Progenitor cell of endocrine pancreas (in vitro differentiated cells): ENCODE results near the gene RNF224. TPM values are rescaled to one million over a fixed set of nuclear protein-coding genes. Genes with fewer than 3 reads are reported as not detected.

Experiments used
- DNase-seq: peaks from one replicate; pipeline ENCODE4 v3.0.0; 2021; ENCODE audit warnings: low spot score; ENCODE audit not compliant: unreplicated experiment
- H3K27ac Mint-ChIP-seq: 2 replicates; pipeline ENCODE4 v1.8.0; 2021; ENCODE audit warnings: mild to moderate bottlenecking, moderate library complexity, mixed read lengths
- H3K27me3 Mint-ChIP-seq: 2 replicates; pipeline ENCODE4 v1.8.0; 2021; ENCODE audit warnings: mixed read lengths
- H3K36me3 Mint-ChIP-seq: 2 replicates; pipeline ENCODE4 v1.8.0; 2022; ENCODE audit warnings: mixed read lengths; ENCODE audit not compliant: insufficient read depth
- H3K4me1 Mint-ChIP-seq: 2 replicates; pipeline ENCODE4 v1.8.0; 2021; ENCODE audit warnings: low read depth, mixed read lengths
- H3K4me3 Mint-ChIP-seq: 2 replicates; pipeline ENCODE4 v1.8.0; 2021; ENCODE audit warnings: low read depth, mild to moderate bottlenecking, moderate library complexity, mixed read lengths
- H3K9me3 Mint-ChIP-seq: 2 replicates; pipeline ENCODE4 v1.8.0; 2021; ENCODE audit warnings: low read depth, mixed read lengths
- total RNA-seq: library from RNA; stranded (reverse); gene quantifications from 2 replicates; pipeline ENCODE4 v1.2.1, GENCODE V29; 2021
- TF ChIP-seq, protein P1 (sequence below): fragments of 200-600 bp; sonication (generic); IDR thresholded peaks from one replicate; pipeline ENCODE4 v1.5.0; 2021; ENCODE audit warnings: antibody characterized with exemption, mild to moderate bottlenecking; ENCODE audit not compliant: unreplicated experiment

Gene RNF224
- total RNA-seq, 1 donor from 2014 or later, result 0.53 TPM

DNA sequence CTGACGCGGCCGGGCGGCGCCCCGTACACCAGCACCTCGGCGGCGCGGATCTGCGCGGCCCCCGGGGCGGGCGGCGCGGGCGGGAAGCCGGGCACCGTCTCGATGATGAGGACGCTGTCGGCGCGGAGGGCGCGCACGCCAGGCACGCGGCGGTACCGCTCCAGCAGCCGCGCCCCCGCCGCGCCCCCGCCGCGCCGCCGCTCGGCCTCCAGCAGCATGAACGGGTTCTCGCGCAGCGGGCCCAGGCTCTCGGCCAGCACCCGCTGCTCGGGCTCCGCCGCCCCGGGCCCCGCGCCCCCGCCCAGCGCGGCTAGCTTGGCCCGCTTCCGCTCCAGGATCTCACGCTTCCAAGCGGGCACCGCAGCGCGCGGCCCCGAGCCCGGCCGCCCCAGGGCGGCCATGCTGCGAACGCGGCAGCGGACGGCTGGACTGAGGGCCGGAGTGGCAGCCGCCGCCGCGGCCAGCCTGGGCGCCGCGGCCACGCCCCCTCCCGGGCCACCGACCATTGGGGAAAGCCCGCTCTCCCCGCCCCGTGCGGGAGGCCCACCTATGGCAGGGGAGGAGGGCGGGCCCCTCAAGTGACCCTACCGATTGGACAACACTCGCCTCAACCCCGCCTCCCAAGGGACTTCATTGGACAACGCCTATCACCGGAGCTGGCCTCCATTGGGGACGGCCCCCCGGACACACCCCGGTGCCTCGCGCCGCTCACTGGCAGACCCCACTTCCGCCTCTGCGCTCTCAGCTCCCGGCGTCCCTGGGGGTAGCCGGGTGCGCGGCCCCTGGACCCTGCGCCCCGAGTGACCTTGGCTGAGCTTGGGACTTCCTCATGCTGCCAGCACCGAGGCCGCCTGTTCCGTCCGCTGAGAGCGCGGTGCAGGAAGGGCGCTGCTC is 26.7 kb upstream of the RNF224 start, which contains the start of gene TPRN:
Gene TPRN, minus strand, starts transcription at position 431 of the 894 bp plus-strand sequence. Its CDS starts 30 bp downstream, at position 401.
- peak within 1 kb of the TSS; percentile 82 for H3K4me3 Mint-ChIP-seq
- no peaks in the 10 kb centered on the region for H3K36me3 Mint-ChIP-seq
- TF ChIP-seq, protein P1, sequence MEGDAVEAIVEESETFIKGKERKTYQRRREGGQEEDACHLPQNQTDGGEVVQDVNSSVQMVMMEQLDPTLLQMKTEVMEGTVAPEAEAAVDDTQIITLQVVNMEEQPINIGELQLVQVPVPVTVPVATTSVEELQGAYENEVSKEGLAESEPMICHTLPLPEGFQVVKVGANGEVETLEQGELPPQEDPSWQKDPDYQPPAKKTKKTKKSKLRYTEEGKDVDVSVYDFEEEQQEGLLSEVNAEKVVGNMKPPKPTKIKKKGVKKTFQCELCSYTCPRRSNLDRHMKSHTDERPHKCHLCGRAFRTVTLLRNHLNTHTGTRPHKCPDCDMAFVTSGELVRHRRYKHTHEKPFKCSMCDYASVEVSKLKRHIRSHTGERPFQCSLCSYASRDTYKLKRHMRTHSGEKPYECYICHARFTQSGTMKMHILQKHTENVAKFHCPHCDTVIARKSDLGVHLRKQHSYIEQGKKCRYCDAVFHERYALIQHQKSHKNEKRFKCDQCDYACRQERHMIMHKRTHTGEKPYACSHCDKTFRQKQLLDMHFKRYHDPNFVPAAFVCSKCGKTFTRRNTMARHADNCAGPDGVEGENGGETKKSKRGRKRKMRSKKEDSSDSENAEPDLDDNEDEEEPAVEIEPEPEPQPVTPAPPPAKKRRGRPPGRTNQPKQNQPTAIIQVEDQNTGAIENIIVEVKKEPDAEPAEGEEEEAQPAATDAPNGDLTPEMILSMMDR, result no peak
- peak; percentile 98 for DNase-seq
- peaks cover 26% of the 10 kb centered on the region for H3K4me1 Mint-ChIP-seq
- no peaks in the 10 kb centered on the region for H3K9me3 Mint-ChIP-seq
- H3K27me3 Mint-ChIP-seq, result no peaks in the 10 kb centered on the region
- H3K27ac Mint-ChIP-seq, result peak within 1 kb of the TSS; percentile 85

DNA sequence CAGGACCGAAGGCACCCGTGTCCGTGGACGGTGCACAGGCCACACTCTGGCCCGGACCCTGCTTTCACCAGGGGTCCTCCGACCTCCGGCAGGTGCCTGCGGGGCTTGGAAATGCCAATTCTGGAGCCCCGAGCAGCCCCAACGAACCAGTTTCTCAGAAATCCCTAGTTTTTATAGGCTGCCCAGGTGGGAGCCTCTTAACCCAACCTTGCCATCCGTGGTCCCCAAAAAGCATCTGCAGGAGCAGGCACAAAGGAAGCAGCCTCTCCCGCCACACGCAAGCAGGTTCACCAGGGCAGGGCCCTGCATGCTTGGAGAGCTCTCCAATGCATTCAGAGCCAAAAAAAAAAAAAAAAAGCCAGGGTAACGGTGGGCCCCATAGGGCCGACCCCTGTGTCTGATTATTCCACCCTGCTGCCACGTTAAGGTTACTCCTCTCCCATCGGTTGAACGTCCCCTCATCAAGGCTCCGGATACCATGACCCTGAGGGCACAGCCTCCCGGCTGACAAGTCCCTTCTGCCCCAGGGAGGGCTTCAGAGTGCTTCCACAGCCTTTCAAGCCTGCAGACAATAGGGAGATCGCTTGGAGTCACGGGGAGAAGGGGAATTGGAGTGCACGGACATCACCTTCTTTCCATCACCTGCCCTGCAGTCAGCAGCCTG is 26.0 kb upstream of the RNF224 start:
- no peaks in the 10 kb centered on the region for H3K9me3 Mint-ChIP-seq
- H3K4me3 Mint-ChIP-seq, result peak overlapping the region; percentile 77
- peaks cover 31% of the 10 kb centered on the region for H3K4me1 Mint-ChIP-seq
- TF ChIP-seq, protein P1, result no peak
- no peaks in the 10 kb centered on the region for H3K36me3 Mint-ChIP-seq
- peak overlapping the region; percentile 85 for H3K27ac Mint-ChIP-seq
- H3K27me3 Mint-ChIP-seq, result no peaks in the 10 kb centered on the region
- no peak for DNase-seq

DNA sequence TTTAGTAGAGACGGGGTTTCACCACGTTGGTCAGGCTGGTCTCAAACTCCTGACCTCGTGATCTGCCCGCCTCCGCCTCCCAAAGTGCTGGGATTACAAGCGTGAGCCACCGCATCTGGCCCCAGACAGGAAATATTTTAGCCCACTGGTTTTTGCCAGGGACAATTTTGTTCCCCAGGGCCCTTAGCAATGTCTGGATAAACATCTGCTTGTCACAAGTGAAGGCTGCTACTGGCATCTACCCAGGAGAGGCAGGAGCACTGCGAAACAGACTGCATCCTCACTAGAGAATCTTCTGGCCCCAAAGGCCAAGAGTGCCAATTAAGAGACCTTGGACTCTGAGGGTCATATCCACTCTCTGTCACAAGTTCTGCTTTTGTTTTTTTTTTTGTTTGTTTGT is 24.3 kb upstream of the RNF224 start:
- TF ChIP-seq, protein P1, result no peak
- H3K4me3 Mint-ChIP-seq, result peak overlapping the region; percentile 24
- no peaks in the 10 kb centered on the region for H3K9me3 Mint-ChIP-seq
- H3K4me1 Mint-ChIP-seq, result peaks cover 34% of the 10 kb centered on the region
- no peaks in the 10 kb centered on the region for H3K27me3 Mint-ChIP-seq
- no peak for DNase-seq
- H3K27ac Mint-ChIP-seq, result peak overlapping the region; percentile 90
- H3K36me3 Mint-ChIP-seq, result peaks cover 3% of the 10 kb centered on the region

GRCh38 chr9:137204731-137205125 is 22.6 kb upstream of the RNF224 start:
- H3K27ac Mint-ChIP-seq, result peak overlapping the region; percentile 93
- TF ChIP-seq, protein P1, result no peak
- H3K36me3 Mint-ChIP-seq, result peaks cover 3% of the 10 kb centered on the region
- H3K4me1 Mint-ChIP-seq, result peaks cover 25% of the 10 kb centered on the region
- no peaks in the 10 kb centered on the region for H3K27me3 Mint-ChIP-seq
- no peak for DNase-seq
- H3K9me3 Mint-ChIP-seq, result no peaks in the 10 kb centered on the region
- H3K4me3 Mint-ChIP-seq, result peak overlapping the region; percentile 93
